ENCODE measurements around the gene ZNF536. TPM values are rescaled to one million over a fixed set of nuclear protein-coding genes. Genes with fewer than 3 reads are reported as not detected.

Gene ZNF536
- total RNA-seq, 1 donor from 2014 or later, result 0.43 TPM

DNA sequence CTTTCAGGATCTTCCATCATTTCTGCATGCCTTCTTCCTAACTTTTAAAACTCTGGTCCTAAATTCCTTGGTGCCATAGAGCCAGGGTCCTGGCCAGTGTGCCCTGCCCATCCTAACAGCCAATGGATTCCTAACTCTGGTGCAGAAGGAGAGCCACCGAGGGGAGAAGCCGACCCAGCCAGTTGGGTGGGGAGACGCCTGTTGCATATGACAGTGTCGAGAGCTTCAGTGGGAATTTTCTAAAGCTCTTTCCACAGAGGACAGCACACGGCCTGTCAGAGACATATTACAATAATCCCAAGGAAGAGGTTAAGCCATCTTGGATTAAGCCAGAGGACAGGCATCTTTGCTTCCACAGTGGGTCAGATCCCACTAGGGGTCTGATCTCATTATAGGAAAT lies 180.4 kb downstream of the ZNF536 start:
- FAIRE-seq, result no peak
- no peak overlapping the region for H3K27ac Mint-ChIP-seq (ENCODE audit: unreplicated experiment)

DNA sequence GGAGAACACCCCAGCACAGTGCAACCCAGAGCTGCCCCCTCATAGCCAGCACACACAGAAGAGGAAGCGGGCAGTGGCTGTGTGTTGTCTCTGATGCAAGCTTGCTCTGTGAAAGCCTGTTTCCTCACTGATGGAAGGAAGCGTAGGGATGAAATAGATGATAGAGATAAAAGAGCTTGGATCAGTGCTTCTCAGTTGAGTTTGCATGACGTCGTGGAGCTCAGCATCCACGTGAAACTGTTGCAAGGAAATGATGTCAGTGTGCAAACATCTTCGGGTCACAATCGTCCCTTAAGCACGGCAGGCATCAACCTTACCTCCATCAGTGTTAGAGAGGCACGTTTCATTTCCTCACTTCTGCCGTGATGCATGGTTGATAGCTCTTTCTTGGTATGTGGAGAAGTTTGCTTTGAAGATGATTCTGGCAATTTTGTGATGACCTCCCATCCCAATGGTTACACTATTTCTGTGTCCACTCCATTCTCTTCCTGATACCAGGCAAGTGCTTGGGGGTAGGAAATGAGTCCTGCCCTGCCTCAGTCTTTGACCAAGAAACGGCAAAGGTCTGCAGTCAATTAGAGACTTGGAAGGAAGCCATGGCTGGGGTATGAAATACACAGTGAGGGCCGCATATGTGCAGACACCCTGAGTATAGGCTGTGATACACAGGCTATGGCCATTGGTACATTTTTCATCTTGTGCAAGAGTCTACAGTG lies 183.0 kb downstream of the ZNF536 start:
- no peaks in the 10 kb centered on the region for H4K20me1 ChIP-seq (ENCODE audit: insufficient read depth, low read length)
- Mint-ChIP-seq H3K27ac (ENCODE audit: unreplicated experiment) (no peak overlapping the region), H3K4me3 (ENCODE audit: unreplicated experiment) (no peak overlapping the region), H3K9me3 (ENCODE audit: unreplicated experiment) (no peaks in the 10 kb centered on the region), H3K36me3 (ENCODE audit: low read depth, unreplicated experiment) (no peaks in the 10 kb centered on the region), H3K4me1 (ENCODE audit: low read depth, unreplicated experiment) (no peaks in the 10 kb centered on the region), H3K27me3 (ENCODE audit: low read depth, unreplicated experiment) (peaks cover 19% of the 10 kb centered on the region)
- H2AFZ ChIP-seq (ENCODE audit: low read depth, low read length), result no peak overlapping the region
- H3K27ac ChIP-seq (ENCODE audit: low read depth, low read length), result no peak overlapping the region
- no peaks in the 10 kb centered on the region for H3K9me3 ChIP-seq (ENCODE audit: insufficient read depth, low read depth, low read length)
- no peaks in the 10 kb centered on the region for H3K27me3 ChIP-seq (ENCODE audit: insufficient read depth, low read length)
- H3K36me3 ChIP-seq (ENCODE audit: insufficient read depth, low read length), result no peaks in the 10 kb centered on the region
- no peak overlapping the region for H3K4me2 ChIP-seq (ENCODE audit: low read length)
- no peak for DNase-seq (ENCODE audit: low read depth)
- no peak overlapping the region for H3K4me3 ChIP-seq (ENCODE audit: insufficient read depth, low read depth, low read length)
- TF ChIP-seq, protein P1, sequence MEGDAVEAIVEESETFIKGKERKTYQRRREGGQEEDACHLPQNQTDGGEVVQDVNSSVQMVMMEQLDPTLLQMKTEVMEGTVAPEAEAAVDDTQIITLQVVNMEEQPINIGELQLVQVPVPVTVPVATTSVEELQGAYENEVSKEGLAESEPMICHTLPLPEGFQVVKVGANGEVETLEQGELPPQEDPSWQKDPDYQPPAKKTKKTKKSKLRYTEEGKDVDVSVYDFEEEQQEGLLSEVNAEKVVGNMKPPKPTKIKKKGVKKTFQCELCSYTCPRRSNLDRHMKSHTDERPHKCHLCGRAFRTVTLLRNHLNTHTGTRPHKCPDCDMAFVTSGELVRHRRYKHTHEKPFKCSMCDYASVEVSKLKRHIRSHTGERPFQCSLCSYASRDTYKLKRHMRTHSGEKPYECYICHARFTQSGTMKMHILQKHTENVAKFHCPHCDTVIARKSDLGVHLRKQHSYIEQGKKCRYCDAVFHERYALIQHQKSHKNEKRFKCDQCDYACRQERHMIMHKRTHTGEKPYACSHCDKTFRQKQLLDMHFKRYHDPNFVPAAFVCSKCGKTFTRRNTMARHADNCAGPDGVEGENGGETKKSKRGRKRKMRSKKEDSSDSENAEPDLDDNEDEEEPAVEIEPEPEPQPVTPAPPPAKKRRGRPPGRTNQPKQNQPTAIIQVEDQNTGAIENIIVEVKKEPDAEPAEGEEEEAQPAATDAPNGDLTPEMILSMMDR (IDR thresholded peaks at IDR 0.05; ENCODE audit: insufficient read depth, low read depth, low read length), result no peak
- no peak for TF ChIP-seq EZH2 (IDR thresholded peaks at IDR 0.05; ENCODE audit: insufficient read depth, low read length)
- no peaks in the 10 kb centered on the region for H3K79me2 ChIP-seq (ENCODE audit: insufficient read depth, low read length)
- H3K9ac ChIP-seq (ENCODE audit: low read length), result no peak overlapping the region
- no peak for FAIRE-seq
- H3K4me1 ChIP-seq (ENCODE audit: insufficient read depth, low read length), result no peaks in the 10 kb centered on the region

More for the DNA sequence above, 180.4 kb downstream of the ZNF536 start:
- no peaks in the 10 kb centered on the region for H3K79me2 ChIP-seq (ENCODE audit: insufficient read depth, low read length)
- Mint-ChIP-seq H3K9me3 (ENCODE audit: unreplicated experiment) (no peaks in the 10 kb centered on the region), H3K4me3 (ENCODE audit: unreplicated experiment) (no peak overlapping the region), H3K27me3 (ENCODE audit: low read depth, unreplicated experiment) (peaks cover 14% of the 10 kb centered on the region), H3K4me1 (ENCODE audit: low read depth, unreplicated experiment) (no peaks in the 10 kb centered on the region), H3K36me3 (ENCODE audit: low read depth, unreplicated experiment) (no peaks in the 10 kb centered on the region)
- no peaks in the 10 kb centered on the region for H3K27me3 ChIP-seq (ENCODE audit: insufficient read depth, low read length)
- H3K9ac ChIP-seq (ENCODE audit: low read length), result no peak overlapping the region
- TF ChIP-seq, protein P1 (IDR thresholded peaks at IDR 0.05; ENCODE audit: insufficient read depth, low read depth, low read length), result no peak
- H3K4me2 ChIP-seq (ENCODE audit: low read length), result no peak overlapping the region
- no peak overlapping the region for H2AFZ ChIP-seq (ENCODE audit: low read depth, low read length)
- H3K27ac ChIP-seq (ENCODE audit: low read depth, low read length), result no peak overlapping the region
- H3K4me3 ChIP-seq (ENCODE audit: insufficient read depth, low read depth, low read length), result no peak overlapping the region
- no peak for DNase-seq (ENCODE audit: low read depth)
- no peaks in the 10 kb centered on the region for H3K9me3 ChIP-seq (ENCODE audit: insufficient read depth, low read depth, low read length)
- no peaks in the 10 kb centered on the region for H3K36me3 ChIP-seq (ENCODE audit: insufficient read depth, low read length)
- no peaks in the 10 kb centered on the region for H3K4me1 ChIP-seq (ENCODE audit: insufficient read depth, low read length)
- H4K20me1 ChIP-seq (ENCODE audit: insufficient read depth, low read length), result no peaks in the 10 kb centered on the region

GRCh38 chr19:30555791-30556110 lies 183.6 kb downstream of the ZNF536 start:
- Histone ChIP-seq H3K36me3 (ENCODE audit: insufficient read depth, low read length) (no peaks in the 10 kb centered on the region), H3K27me3 (ENCODE audit: insufficient read depth, low read length) (no peaks in the 10 kb centered on the region), H3K4me1 (ENCODE audit: insufficient read depth, low read length) (no peaks in the 10 kb centered on the region), H3K4me3 (ENCODE audit: insufficient read depth, low read depth, low read length) (no peak overlapping the region), H4K20me1 (ENCODE audit: insufficient read depth, low read length) (no peaks in the 10 kb centered on the region), H2AFZ (ENCODE audit: low read depth, low read length) (no peak overlapping the region), H3K9ac (ENCODE audit: low read length) (no peak overlapping the region), H3K27ac (ENCODE audit: low read depth, low read length) (no peak overlapping the region), H3K9me3 (ENCODE audit: insufficient read depth, low read depth, low read length) (no peaks in the 10 kb centered on the region), H3K4me2 (ENCODE audit: low read length) (no peak overlapping the region), H3K79me2 (ENCODE audit: insufficient read depth, low read length) (no peaks in the 10 kb centered on the region)
- H3K36me3 Mint-ChIP-seq (ENCODE audit: low read depth, unreplicated experiment), result no peaks in the 10 kb centered on the region
- H3K9me3 Mint-ChIP-seq (ENCODE audit: unreplicated experiment), result no peaks in the 10 kb centered on the region
- FAIRE-seq (no peak), DNase-seq (ENCODE audit: low read depth) (no peak)
- H3K4me3 Mint-ChIP-seq (ENCODE audit: unreplicated experiment), result no peak overlapping the region
- TF ChIP-seq, protein P1 (IDR thresholded peaks at IDR 0.05; ENCODE audit: insufficient read depth, low read depth, low read length), result no peak
- TF ChIP-seq EZH2 (IDR thresholded peaks at IDR 0.05; ENCODE audit: insufficient read depth, low read length), result no peak
- no peaks in the 10 kb centered on the region for H3K4me1 Mint-ChIP-seq (ENCODE audit: low read depth, unreplicated experiment)
- peaks cover 20% of the 10 kb centered on the region for H3K27me3 Mint-ChIP-seq (ENCODE audit: low read depth, unreplicated experiment)
- H3K27ac Mint-ChIP-seq (ENCODE audit: unreplicated experiment), result no peak overlapping the region

All from astrocyte (in vitro differentiated cells and primary cell).